B cell (primary cell): ENCODE results near the gene AP1M1. TPM values are rescaled to one million over a fixed set of nuclear protein-coding genes. Genes with fewer than 3 reads are reported as not detected.

Experiments
- ATAC-seq: fragments of 200-7000 bp; cut with Tn5 transposase; one replicate; pipeline ENCODE4 v1.10.0; 2021; ENCODE audit warnings: low read depth, mild to moderate bottlenecking, moderate number of reproducible peaks, moderate library complexity
- CTCF ChIA-PET: fragments of 350-600 bp; sonication (Branson Sonifier 250); formaldehyde crosslinking; loops from one replicate; lab custom pipeline; 2021; ENCODE audit warnings: antibody characterized with exemption, inconsistent platforms; lab: Charles Lee
- POLR2A ChIA-PET: fragments of 350-600 bp; sonication (Branson Sonifier 250); formaldehyde crosslinking; loops from one replicate; lab custom pipeline; 2021; ENCODE audit warnings: antibody characterized with exemption; lab: Charles Lee
- DNase-seq: peaks from one replicate; pipeline ENCODE4 v3.0.0; 2013
- H2AFZ ChIP-seq: 2 replicates; pipeline ENCODE4 v1.6.1; 2012; ENCODE audit warnings: mild to moderate bottlenecking, low read depth, low read length; ENCODE audit not compliant: insufficient read depth, poor library complexity, severe bottlenecking
- H3K27ac ChIP-seq, 2 donors: 1 replicate in 1 of 2; 2 replicates in 1 of 2; pipeline ENCODE4 v1.5.1; 2012 to 2013; ENCODE audit warnings: low read length in 2 of 2, mild to moderate bottlenecking in 2 of 2, moderate library complexity in 1 of 2
- H3K27me3 ChIP-seq, 4 experiments: fragments of 200-600 bp in 1 of 4; sonication (generic) in 1 of 4; replicated peaks in 1 of 4; 1 replicate in 2 of 4; 2 replicates in 2 of 4; pipeline versions ENCODE4 v1.6.1 to v1.7.0; 2013 to 2016; ENCODE audit warnings: low read length in 3 of 4, mild to moderate bottlenecking in 2 of 4, mixed read lengths in 1 of 4, moderate library complexity in 1 of 4; ENCODE audit not compliant: insufficient read depth in 4 of 4, control insufficient read depth in 3 of 4; ENCODE audit errors: control extremely low read depth in 1 of 4
- H3K36me3 ChIP-seq, 2 experiments: replicated peaks in 1 of 2; 1 replicate in 1 of 2; 2 replicates in 1 of 2; pipeline versions ENCODE4 v1.6.1 to v1.7.1; 2013; ENCODE audit warnings: low read length in 1 of 2; ENCODE audit not compliant: insufficient read depth in 2 of 2, control insufficient read depth in 1 of 2; ENCODE audit errors: control extremely low read depth in 1 of 2, extremely low read depth in 1 of 2
- H3K4me1 ChIP-seq, 2 donors: fragments of 200-600 bp in 1 of 2; sonication (generic) in 1 of 2; 1 replicate in 1 of 2; 2 replicates in 1 of 2; pipeline versions ENCODE4 v1.5.1 to v1.6.1; 2013 to 2017; ENCODE audit warnings: low read length in 2 of 2; ENCODE audit not compliant: control insufficient read depth in 2 of 2, insufficient read depth in 2 of 2
- H3K4me2 ChIP-seq: replicated peaks from 2 replicates; pipeline ENCODE3; 2012; ENCODE audit warnings: mild to moderate bottlenecking, low read depth, low read length; ENCODE audit not compliant: poor library complexity, severe bottlenecking
- H3K4me3 ChIP-seq, 5 experiments: fragments of 200-600 bp in 1 of 5; sonication (generic) in 1 of 5; 1 replicate in 3 of 5; 2 replicates in 2 of 5; pipeline versions ENCODE4 v1.5.1 to v1.7.0; 2011 to 2016; ENCODE audit warnings: low read length in 4 of 5, mild to moderate bottlenecking in 4 of 5, low read depth in 2 of 5, control low read depth in 1 of 5, moderate library complexity in 1 of 5; ENCODE audit not compliant: insufficient read depth in 1 of 5; ENCODE audit errors: control extremely low read depth in 1 of 5, extremely low read depth in 1 of 5
- H3K79me2 ChIP-seq: fragments of 200-600 bp; sonication (generic); one replicate; pipeline ENCODE4 v1.6.0; 2016; ENCODE audit warnings: low read length; ENCODE audit not compliant: control insufficient read depth, insufficient read depth
- H3K9ac ChIP-seq: fragments of 200-600 bp; sonication (generic); 2 replicates; pipeline ENCODE4 v1.6.1; 2017; ENCODE audit warnings: mild to moderate bottlenecking, low read length, moderate library complexity
- H3K9me3 ChIP-seq, 3 donors: one replicate each; pipeline versions ENCODE4 v1.6.1 to v1.7.1; 2013; ENCODE audit warnings: low read length in 2 of 3; ENCODE audit not compliant: control insufficient read depth in 2 of 3, insufficient read depth in 1 of 3; ENCODE audit errors: control extremely low read depth in 1 of 3
- H4K20me1 ChIP-seq: 2 replicates; pipeline ENCODE4 v1.6.0; 2012; ENCODE audit warnings: mild to moderate bottlenecking, low read length; ENCODE audit not compliant: insufficient read depth, control insufficient read depth, poor library complexity, severe bottlenecking
- H3K27ac Mint-ChIP-seq: one replicate; pipeline ENCODE4 v1.8.0; 2021; ENCODE audit warnings: mixed read lengths
- H3K27me3 Mint-ChIP-seq: one replicate; pipeline ENCODE4 v1.8.0; 2021; ENCODE audit warnings: mixed read lengths
- H3K4me1 Mint-ChIP-seq: one replicate; pipeline ENCODE4 v1.8.0; 2021; ENCODE audit warnings: mixed read lengths
- H3K4me3 Mint-ChIP-seq: one replicate; pipeline ENCODE4 v1.8.0; 2021; ENCODE audit warnings: mixed read lengths
- H3K9me3 Mint-ChIP-seq: one replicate; pipeline ENCODE4 v1.8.0; 2022; ENCODE audit warnings: mixed read lengths; ENCODE audit not compliant: insufficient read depth
- EZH2 ChIP-seq: IDR thresholded peaks from 2 replicates; pipeline ENCODE4 v1.6.1; 2012; ENCODE audit warnings: borderline replicate concordance, low read depth, mild to moderate bottlenecking, moderate library complexity, low read length; ENCODE audit not compliant: insufficient read depth, poor library complexity, severe bottlenecking
- WGBS: methylation state at CpG from one replicate; pipeline ENCODE4 v1.1.5; 2013; ENCODE audit warnings: missing lambda C conversion rate; ENCODE audit not compliant: insufficient coverage; 5-methylcytosine and 5-hydroxymethylcytosine counted together
- intact Hi-C: fragments of 100-400 bp; cut with micrococcal nuclease; formaldehyde crosslinking; loops from one replicate; pipeline ENCODE4 v1.10.0; 2022
- polyA plus RNA-seq: library from polyadenylated mRNA; depleted of rRNA; stranded (reverse); fragments of >200 nt; gene quantifications from 2 replicates; pipeline ENCODE4 v1.2.3, GENCODE V29; 2012
- total RNA-seq, 2 donors: library from RNA; stranded (reverse); fragments of 120-200 nt in 1 of 2; gene quantifications; 1 replicate in 1 of 2; 2 replicates in 1 of 2; pipeline versions ENCODE4 v1.2.3 to v1.2.4, GENCODE V29; 2013 to 2022
- TF ChIP-seq, protein P1 (sequence below): fragments of 200-600 bp; IDR thresholded peaks from one replicate; pipeline ENCODE4 v1.8.0; 2022; ENCODE audit warnings: antibody characterized with exemption, mild to moderate bottlenecking

Gene AP1M1
- total and polyA plus RNA-seq, 2 donors (not counting 1 experiment from before 2014, with no cell fraction given): 77.8 to 102 TPM

DNA sequence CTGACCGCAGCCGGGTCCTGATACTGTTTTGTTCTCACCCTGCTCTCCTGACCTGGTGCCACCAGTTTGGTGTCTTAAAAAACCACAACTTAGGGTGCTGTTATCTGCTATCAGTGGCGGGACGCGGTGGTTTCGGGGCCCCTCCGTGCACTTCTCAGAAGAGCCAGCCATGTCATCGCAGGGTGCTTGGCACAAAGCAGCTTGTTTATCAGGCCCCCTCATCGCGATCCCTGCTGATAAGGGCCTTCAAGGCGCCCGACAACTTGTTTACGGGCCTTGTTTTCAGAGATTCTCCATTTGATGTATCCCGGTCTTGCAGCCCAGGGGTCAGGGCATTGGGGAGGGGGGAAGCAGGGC, 68.9 kb downstream of the AP1M1 start:
- H2AFZ ChIP-seq: no peak overlapping the region
- TF ChIP-seq EZH2: no peak
- TF ChIP-seq, protein P1, sequence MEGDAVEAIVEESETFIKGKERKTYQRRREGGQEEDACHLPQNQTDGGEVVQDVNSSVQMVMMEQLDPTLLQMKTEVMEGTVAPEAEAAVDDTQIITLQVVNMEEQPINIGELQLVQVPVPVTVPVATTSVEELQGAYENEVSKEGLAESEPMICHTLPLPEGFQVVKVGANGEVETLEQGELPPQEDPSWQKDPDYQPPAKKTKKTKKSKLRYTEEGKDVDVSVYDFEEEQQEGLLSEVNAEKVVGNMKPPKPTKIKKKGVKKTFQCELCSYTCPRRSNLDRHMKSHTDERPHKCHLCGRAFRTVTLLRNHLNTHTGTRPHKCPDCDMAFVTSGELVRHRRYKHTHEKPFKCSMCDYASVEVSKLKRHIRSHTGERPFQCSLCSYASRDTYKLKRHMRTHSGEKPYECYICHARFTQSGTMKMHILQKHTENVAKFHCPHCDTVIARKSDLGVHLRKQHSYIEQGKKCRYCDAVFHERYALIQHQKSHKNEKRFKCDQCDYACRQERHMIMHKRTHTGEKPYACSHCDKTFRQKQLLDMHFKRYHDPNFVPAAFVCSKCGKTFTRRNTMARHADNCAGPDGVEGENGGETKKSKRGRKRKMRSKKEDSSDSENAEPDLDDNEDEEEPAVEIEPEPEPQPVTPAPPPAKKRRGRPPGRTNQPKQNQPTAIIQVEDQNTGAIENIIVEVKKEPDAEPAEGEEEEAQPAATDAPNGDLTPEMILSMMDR: no peak
- POLR2A ChIA-PET: interaction anchor here (1.2 kb wide), 1 partner anchor 12 kb away, joined by 5 read pairs; no protein-coding TSS in a partner anchor
- H3K4me1 Mint-ChIP-seq: peaks cover 43% of the 10 kb centered on the region
- no peaks in the 10 kb centered on the region for H3K36me3 ChIP-seq
- intact Hi-C loops: no loop called here
- H3K27ac ChIP-seq: no peak overlapping the region
- 68% methylated on average over 14 of the region's 14 CpGs for WGBS
- peaks cover 24 to 38% of the 10 kb centered on the region in 2 donors for H3K4me1 ChIP-seq
- H3K79me2 ChIP-seq: no peaks in the 10 kb centered on the region
- DNase-seq: no peak
- no peaks in the 10 kb centered on the region for H3K27me3 ChIP-seq
- CTCF ChIA-PET: interaction anchor here (0.7 kb wide), 1 partner anchor 37 kb away, joined by 4 read pairs; no protein-coding TSS in a partner anchor
- no peak overlapping the region for H3K4me2 ChIP-seq
- no peak overlapping the region for H3K4me3 Mint-ChIP-seq
- no peaks in the 10 kb centered on the region for H3K27me3 Mint-ChIP-seq
- H4K20me1 ChIP-seq: no peaks in the 10 kb centered on the region
- no peak overlapping the region for H3K9ac ChIP-seq
- H3K4me3 ChIP-seq: no peak overlapping the region
- ATAC-seq: no peak
- H3K9me3 ChIP-seq: peaks cover 0 to 7% (median 3%) of the 10 kb centered on the region in 3 donors
- no peaks in the 10 kb centered on the region for H3K9me3 Mint-ChIP-seq
- peak overlapping the region; percentile 77 for H3K27ac Mint-ChIP-seq

DNA sequence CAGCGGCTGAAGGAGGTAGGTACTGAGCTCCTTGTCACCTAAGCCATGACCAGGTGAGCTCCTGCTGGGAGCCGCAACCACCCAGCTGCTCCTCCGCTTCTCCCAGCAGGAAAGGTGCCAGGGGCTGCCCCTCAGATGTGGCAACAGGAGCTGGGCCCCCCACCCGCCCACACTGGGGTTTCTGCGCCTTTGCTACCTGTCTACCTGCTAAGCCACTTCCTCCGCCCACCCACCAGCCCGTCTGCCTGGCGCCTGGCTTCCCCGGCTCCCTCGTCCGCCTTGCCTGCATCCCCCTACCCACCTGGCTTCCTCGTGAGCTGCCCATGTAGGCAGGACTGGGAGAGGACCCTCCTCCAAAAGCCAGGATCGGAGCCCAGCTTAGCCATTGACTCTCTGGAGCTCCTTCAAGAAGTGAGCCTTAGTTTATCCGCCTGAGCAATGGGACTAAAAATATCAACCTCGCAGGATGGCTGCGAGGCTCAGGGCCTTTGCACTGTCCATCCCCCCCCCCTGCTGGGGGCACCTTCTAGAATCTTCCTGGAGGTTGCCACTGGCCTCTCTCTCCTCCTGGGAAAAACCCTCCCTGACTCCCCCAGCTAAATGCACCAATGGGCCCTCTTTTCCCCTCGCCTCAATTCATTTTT, 71.1 kb downstream of the AP1M1 start:
- peak overlapping the region; percentile 61 for H3K27ac Mint-ChIP-seq

More for the DNA sequence above, 71.1 kb downstream of the AP1M1 start:
- Histone ChIP-seq H4K20me1 (no peaks in the 10 kb centered on the region), H3K9ac (no peak overlapping the region), H2AFZ (no peak overlapping the region), H3K27ac (peak overlapping the region in 1 of 2 donors; percentile 11), H3K9me3 (peaks cover 0 to 7% (median 3%) of the 10 kb centered on the region in 3 donors), H3K27me3 (no peaks in the 10 kb centered on the region), H3K4me3 (no peak overlapping the region), H3K4me1 (peaks cover 1 to 17% of the 10 kb centered on the region in 2 donors), H3K4me2 (no peak overlapping the region), H3K36me3 (no peaks in the 10 kb centered on the region), H3K79me2 (no peaks in the 10 kb centered on the region)
- H3K27me3 Mint-ChIP-seq: no peaks in the 10 kb centered on the region
- no peaks in the 10 kb centered on the region for H3K9me3 Mint-ChIP-seq
- ChIA-PET CTCF (interaction anchor here (0.9 to 1.0 kb wide), 2 partner anchors 9 to 36 kb away, joined by 3 to 5 read pairs; no protein-coding TSS in a partner anchor), POLR2A (interaction anchor here (0.5 to 1.3 kb wide), 7 partner anchors 9 to 84 kb away, joined by 3 to 9 read pairs (median 3); no protein-coding TSS in a partner anchor)
- no peak overlapping the region for H3K4me3 Mint-ChIP-seq
- no peak for TF ChIP-seq EZH2
- TF ChIP-seq, protein P1: no peak
- ATAC-seq (no peak), DNase-seq (no peak)
- peaks cover 27% of the 10 kb centered on the region for H3K4me1 Mint-ChIP-seq
- 64% methylated on average over 14 of the region's 17 CpGs for WGBS
- intact Hi-C loops: no loop called here
